Tibial nerve (tissue), 4 donors: Measurements from ENCODE around the gene DLK2.

Experiments used
- CTCF ChIP-seq, 5 experiments: fragments of 200-600 bp in 3 of 5; fragments of 450-650 bp in 2 of 5; sonication (generic) in 3 of 5; IDR thresholded peaks; one replicate each; pipeline ENCODE4 v1.5.1; 2016 to 2019; ENCODE audit warnings: antibody characterized with exemption in 5 of 5, mild to moderate bottlenecking in 3 of 5, moderate library complexity in 2 of 5
- EP300 ChIP-seq, 2 donors: sonication (generic); formaldehyde crosslinking; IDR thresholded peaks; one replicate each; pipeline ENCODE4 v1.6.1; 2017; ENCODE audit warnings: antibody characterized with exemption in 2 of 2, mild to moderate bottlenecking in 1 of 2
- POLR2A ChIP-seq, 2 donors: fragments of 450-650 bp; IDR thresholded peaks; one replicate each; pipeline ENCODE4 v1.6.1; 2017; ENCODE audit warnings: antibody characterized with exemption in 2 of 2, mild to moderate bottlenecking in 2 of 2, moderate library complexity in 2 of 2

- peak; percentile 89 to 96 (median 91) for TF ChIP-seq CTCF (IDR thresholded peaks at IDR 0.05)
- no peak for TF ChIP-seq POLR2A (IDR thresholded peaks at IDR 0.05)
- TF ChIP-seq EP300 (IDR thresholded peaks at IDR 0.05): no peak
Observed at GRCh38 chr6:43454290-43454695, 1.1 kb downstream of the DLK2 start.
